Activated T-helper 1 cell treated with Interleukin-2 at 50 U/mL for 16 hours (primary cell): ENCODE results near the gene RADIL.

Experiments
- DNase-seq: peaks from one replicate; pipeline ENCODE4 v3.0.0-alpha.2; 2020; ENCODE audit warnings: low read depth

Gene RADIL

GRCh38 chr7:4851459-4852422 is 31.8 kb downstream of the RADIL start:
- DNase-seq: no peak

DNA sequence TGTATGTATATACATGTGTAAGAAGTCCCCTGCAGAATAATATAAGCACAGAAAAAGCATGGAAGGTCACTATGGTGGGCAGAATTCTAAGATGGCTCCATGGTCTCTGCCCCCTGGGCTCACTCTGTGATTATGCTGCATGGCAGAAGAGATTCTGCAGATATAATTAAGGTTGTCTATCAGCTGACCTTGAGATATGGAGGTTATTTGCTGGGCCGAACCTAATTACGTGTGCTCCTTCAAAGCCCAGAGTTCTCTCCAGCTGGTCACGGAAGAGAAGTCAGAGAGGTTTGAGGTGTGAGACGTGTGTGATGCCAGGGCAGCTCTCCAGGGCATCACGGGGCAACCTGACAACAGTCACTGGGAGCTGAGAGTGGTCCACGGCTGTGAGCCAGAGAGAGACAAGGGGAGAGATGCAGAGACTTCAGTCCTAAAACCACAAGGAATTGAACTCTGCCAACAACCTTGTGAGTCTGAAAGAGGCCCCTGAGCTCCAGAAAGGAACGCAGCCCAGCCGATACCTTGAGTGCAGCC is 33.2 kb downstream of the RADIL start:
- no peak for DNase-seq

- DNase-seq: no peak
These were observed 34.1 kb downstream of the RADIL start for GRCh38 chr7:4849390-4849789.

DNA sequence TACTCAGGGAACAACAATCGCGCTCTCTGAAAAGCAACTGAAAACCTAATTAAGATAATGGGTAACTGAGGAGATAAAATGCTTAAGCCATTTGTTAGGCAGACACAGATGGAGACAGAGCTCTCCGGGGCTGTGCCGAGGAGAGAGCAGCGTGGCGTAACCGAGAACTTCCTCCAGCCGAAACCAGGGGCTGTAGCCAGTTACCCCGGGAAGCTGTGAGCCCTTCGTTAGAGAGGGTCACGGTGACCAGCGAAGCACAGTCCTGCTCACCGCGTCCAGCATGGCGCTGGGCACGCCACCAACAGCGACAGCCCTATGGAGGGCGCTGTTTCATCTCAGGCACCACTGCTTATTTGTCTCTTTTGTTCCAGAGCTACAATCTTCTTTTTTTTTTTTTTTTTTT is 37.8 kb downstream of the RADIL start:
- DNase-seq: no peak

GRCh38 chr7:4842319-4843064 is 41.0 kb downstream of the RADIL start:
- DNase-seq: no peak

- no peak for DNase-seq
These were observed 41.7 kb downstream of the RADIL start for GRCh38 chr7:4841836-4842235.

- no peak for DNase-seq
These were observed 42.3 kb downstream of the RADIL start for GRCh38 chr7:4841007-4841784.

DNA sequence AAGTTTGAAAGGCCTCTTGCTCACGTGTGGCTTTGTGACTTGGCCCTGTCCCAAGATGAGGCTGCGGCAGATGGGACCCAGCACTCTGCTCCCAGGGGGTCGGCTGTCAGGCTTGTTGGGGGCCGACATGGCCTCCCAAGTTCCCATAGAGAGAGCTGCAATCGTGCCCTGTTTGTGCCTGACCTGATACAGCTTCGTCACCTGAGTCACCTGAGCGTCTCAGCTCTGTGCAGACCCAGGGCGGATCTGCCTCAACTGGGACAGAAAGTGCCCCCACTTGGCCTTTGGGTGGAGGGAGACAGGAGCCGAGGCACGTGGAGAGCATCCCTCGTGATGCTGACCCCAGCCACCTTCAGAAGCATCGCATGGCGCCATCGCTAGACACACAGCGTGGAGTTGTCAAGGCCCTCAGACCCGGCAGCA is 43.4 kb downstream of the RADIL start:
- no peak for DNase-seq

DNA sequence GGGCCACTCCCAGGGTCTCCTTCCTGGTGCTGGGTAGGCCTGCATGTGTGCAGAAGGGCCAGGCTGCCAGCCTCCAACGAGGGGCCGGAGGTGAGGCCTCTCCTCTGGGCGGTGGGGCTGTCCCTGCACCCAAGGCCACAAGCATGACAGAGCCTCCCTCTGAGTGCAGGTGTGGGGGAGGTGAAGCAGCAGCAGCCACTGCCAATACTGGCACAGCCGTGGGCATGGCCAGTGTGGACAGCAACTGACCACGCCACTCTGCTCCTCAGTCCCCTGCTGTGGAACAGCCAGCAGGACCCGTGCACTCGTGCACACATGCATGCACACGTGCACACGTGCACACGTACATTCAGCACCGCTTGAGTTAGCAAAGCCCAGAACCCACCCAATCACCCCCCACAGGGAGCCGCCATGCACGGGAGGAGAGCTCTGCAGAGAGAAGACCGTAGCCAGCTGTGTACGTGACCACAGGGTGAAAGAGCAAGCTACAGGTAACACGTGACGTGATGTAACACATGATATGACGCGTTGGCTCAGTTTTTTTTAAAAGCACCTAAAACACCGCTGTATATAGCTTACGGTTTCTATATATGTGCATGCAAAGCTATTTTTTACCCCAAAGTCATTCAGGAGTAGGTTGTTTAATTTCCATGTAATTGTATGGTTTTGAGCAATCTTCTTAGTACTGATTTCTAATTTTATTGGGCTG is 44.7 kb downstream of the RADIL start:
- DNase-seq: no peak

GRCh38 chr7:4837803-4838625 is 45.5 kb downstream of the RADIL start:
- no peak for DNase-seq

GRCh38 chr7:4837041-4837802 is 46.3 kb downstream of the RADIL start:
- DNase-seq: no peak

- DNase-seq: no peak
These were observed 47.3 kb downstream of the RADIL start for GRCh38 chr7:4836206-4836661.

GRCh38 chr7:4835398-4836205 is 47.9 kb downstream of the RADIL start:
- no peak for DNase-seq

GRCh38 chr7:4834601-4835397 is 48.7 kb downstream of the RADIL start:
- no peak for DNase-seq

DNA sequence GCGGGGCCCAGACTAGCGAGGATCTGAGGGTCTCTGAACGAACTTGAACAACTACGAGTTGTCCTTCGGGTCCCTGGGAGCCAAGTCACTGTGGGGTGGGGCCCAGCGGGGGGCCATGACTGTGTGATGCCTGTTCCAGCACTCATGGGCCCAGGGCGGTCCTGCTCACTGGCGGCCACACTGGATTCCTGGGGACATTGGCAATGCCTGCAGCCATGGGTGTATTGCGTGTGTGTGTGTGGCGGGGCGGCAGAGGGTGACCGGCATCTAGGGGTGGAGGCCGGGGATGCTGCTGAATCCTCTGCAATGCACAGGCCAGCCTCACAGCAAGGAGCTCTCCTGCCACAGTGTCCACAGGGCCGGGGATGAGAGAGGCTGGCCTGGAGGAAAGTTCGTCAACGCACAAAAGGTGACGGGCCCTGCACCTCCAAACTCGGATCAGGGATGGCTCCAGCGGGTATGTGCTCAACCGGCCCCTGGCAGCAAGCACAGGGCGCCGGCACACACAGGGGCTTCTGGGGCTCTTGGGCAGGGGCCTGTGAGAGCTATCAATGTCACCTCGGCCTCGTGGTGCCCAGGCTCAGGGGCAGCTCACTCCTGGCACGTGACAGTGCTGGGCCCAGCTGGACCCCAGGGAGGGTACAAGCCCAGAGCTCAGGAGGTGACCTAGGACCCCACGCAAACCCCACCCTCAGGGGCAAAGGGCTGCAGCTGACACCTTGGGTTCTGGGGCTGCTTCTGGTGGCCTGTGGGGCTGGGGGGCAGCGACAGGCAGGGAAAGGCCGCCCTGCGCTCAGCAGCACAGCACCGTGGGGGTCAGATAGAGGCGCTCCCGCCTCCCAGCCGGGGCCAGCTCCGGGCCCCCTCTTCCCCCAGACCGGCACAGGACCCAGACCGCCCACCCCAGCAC is 49.6 kb downstream of the RADIL start:
- no peak for DNase-seq

- no peak for DNase-seq
These were observed 50.3 kb downstream of the RADIL start for GRCh38 chr7:4833176-4833575.

GRCh38 chr7:4832711-4833110 is 50.8 kb downstream of the RADIL start:
- DNase-seq: no peak
